Osteoblast (primary cell): ENCODE results near the gene PPP1R26. TPM values are rescaled to one million over a fixed set of nuclear protein-coding genes. Genes with fewer than 3 reads are reported as not detected.

ENCODE experiments used
- DNase-seq: peaks from one replicate; pipeline ENCODE4 v3.0.0; 2011; ENCODE audit warnings: low spot score, mixed read lengths; ENCODE audit not compliant: insufficient read length; ENCODE audit errors: missing footprints
- H2AFZ ChIP-seq: 2 replicates; pipeline ENCODE4 v1.6.0; 2011; ENCODE audit warnings: mild to moderate bottlenecking, low read length
- H3K27ac ChIP-seq: 2 replicates; pipeline ENCODE4 v1.5.1; 2011; ENCODE audit warnings: mild to moderate bottlenecking, low read depth, low read length, moderate library complexity
- H3K27me3 ChIP-seq: 2 replicates; pipeline ENCODE4 v1.6.0; 2012; ENCODE audit warnings: mild to moderate bottlenecking, control low read depth, inconsistent platforms, low read length, moderate library complexity; ENCODE audit not compliant: insufficient read depth
- H3K36me3 ChIP-seq: 2 replicates; pipeline ENCODE4 v1.5.1; 2011; ENCODE audit warnings: mild to moderate bottlenecking, low read length, control low read depth, moderate library complexity; ENCODE audit not compliant: insufficient read depth
- H3K4me1 ChIP-seq: 2 replicates; pipeline ENCODE4 v1.5.1; 2011; ENCODE audit warnings: mild to moderate bottlenecking, low read length, control low read depth, moderate library complexity; ENCODE audit not compliant: insufficient read depth
- H3K4me2 ChIP-seq: 2 replicates; pipeline ENCODE4 v1.6.0; 2011; ENCODE audit warnings: mild to moderate bottlenecking, low read length; ENCODE audit not compliant: insufficient read depth
- H3K4me3 ChIP-seq: fragments of 200-600 bp; sonication (generic); 3 replicates; pipeline ENCODE4 v1.5.1; 2012; ENCODE audit warnings: mild to moderate bottlenecking, low read length, inconsistent platforms; ENCODE audit not compliant: insufficient read depth
- H3K79me2 ChIP-seq: 2 replicates; pipeline ENCODE4 v1.6.0; 2012; ENCODE audit warnings: mild to moderate bottlenecking, low read length, control low read depth, inconsistent platforms; ENCODE audit not compliant: insufficient read depth
- H3K9me3 ChIP-seq: 2 replicates; pipeline ENCODE4 v1.5.1; 2011; ENCODE audit warnings: low read depth, low read length, control low read depth
- H4K20me1 ChIP-seq: 2 replicates; pipeline ENCODE4 v1.6.0; 2012; ENCODE audit warnings: mild to moderate bottlenecking, low read length, control low read depth; ENCODE audit not compliant: insufficient read depth
- total RNA-seq: library from RNA; depleted of rRNA; stranded (reverse); fragments of >200 nt; gene quantifications from 2 replicates; pipeline ENCODE4 v1.2.3, GENCODE V29; 2012
- TF ChIP-seq, protein P1 (sequence below): IDR thresholded peaks from 2 replicates; pipeline ENCODE4 v1.5.1; 2011; ENCODE audit warnings: mild to moderate bottlenecking, low read depth, low read length, moderate library complexity; ENCODE audit errors: extremely low read depth

PPP1R26 gene
- total RNA-seq, 1 donor, result 10.5 TPM

GRCh38 chr9:135484460-135485277 is 5.1 kb downstream of the PPP1R26 start:
- H3K36me3 ChIP-seq, result peaks cover 5% of the 10 kb centered on the region
- no peak overlapping the region for H3K27ac ChIP-seq
- TF ChIP-seq, protein P1, sequence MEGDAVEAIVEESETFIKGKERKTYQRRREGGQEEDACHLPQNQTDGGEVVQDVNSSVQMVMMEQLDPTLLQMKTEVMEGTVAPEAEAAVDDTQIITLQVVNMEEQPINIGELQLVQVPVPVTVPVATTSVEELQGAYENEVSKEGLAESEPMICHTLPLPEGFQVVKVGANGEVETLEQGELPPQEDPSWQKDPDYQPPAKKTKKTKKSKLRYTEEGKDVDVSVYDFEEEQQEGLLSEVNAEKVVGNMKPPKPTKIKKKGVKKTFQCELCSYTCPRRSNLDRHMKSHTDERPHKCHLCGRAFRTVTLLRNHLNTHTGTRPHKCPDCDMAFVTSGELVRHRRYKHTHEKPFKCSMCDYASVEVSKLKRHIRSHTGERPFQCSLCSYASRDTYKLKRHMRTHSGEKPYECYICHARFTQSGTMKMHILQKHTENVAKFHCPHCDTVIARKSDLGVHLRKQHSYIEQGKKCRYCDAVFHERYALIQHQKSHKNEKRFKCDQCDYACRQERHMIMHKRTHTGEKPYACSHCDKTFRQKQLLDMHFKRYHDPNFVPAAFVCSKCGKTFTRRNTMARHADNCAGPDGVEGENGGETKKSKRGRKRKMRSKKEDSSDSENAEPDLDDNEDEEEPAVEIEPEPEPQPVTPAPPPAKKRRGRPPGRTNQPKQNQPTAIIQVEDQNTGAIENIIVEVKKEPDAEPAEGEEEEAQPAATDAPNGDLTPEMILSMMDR, result no peak

DNA sequence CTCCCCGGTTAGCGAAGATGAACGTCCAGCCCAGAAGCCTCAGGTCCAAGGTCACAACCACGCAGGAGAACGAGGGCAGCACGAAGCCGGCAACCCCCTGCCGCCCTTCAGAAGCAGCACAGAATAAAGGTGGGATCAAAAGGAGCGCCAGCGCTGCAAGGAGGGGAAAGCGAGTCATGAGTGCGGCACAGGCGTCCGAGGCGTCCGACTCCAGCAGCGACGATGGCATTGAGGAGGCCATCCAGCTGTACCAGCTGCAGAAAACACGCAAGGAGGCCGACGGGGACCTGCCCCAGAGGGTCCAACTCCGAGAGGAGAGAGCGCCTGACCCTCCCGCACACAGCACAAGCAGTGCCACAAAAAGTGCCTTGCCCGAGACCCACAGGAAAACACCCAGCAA is 5.8 kb downstream of the PPP1R26 start:
- H3K4me2 ChIP-seq, result no peak overlapping the region
- peaks cover 6% of the 10 kb centered on the region for H3K4me1 ChIP-seq
- no peaks in the 10 kb centered on the region for H4K20me1 ChIP-seq
- no peak overlapping the region for H3K27ac ChIP-seq
- TF ChIP-seq, protein P1, result no peak
- no peak overlapping the region for H3K4me3 ChIP-seq
- peaks cover 5% of the 10 kb centered on the region for H3K36me3 ChIP-seq
- H3K27me3 ChIP-seq, result no peaks in the 10 kb centered on the region
- peak; percentile 50 for DNase-seq
- no peak overlapping the region for H2AFZ ChIP-seq
- no peaks in the 10 kb centered on the region for H3K79me2 ChIP-seq
- no peaks in the 10 kb centered on the region for H3K9me3 ChIP-seq

More at GRCh38 chr9:135484460-135485277, 5.1 kb downstream of the PPP1R26 start:
- no peaks in the 10 kb centered on the region for H3K79me2 ChIP-seq
- no peak overlapping the region for H2AFZ ChIP-seq
- H3K4me2 ChIP-seq, result no peak overlapping the region
- no peaks in the 10 kb centered on the region for H3K9me3 ChIP-seq
- no peak overlapping the region for H3K4me3 ChIP-seq
- no peaks in the 10 kb centered on the region for H4K20me1 ChIP-seq
- DNase-seq, result peak; percentile 18
- peaks cover 6% of the 10 kb centered on the region for H3K4me1 ChIP-seq
- no peaks in the 10 kb centered on the region for H3K27me3 ChIP-seq

- no peaks in the 10 kb centered on the region for H3K27me3 ChIP-seq
- H3K9me3 ChIP-seq, result no peaks in the 10 kb centered on the region
- peaks cover 5% of the 10 kb centered on the region for H3K36me3 ChIP-seq
- TF ChIP-seq, protein P1, result no peak
- peaks cover 2% of the 10 kb centered on the region for H3K4me1 ChIP-seq
- no peak overlapping the region for H3K27ac ChIP-seq
- H4K20me1 ChIP-seq, result no peaks in the 10 kb centered on the region
- no peak overlapping the region for H2AFZ ChIP-seq
- H3K79me2 ChIP-seq, result no peaks in the 10 kb centered on the region
- H3K4me3 ChIP-seq, result no peak overlapping the region
- DNase-seq, result peak; percentile 27
- no peak overlapping the region for H3K4me2 ChIP-seq
These were observed 6.2 kb downstream of the PPP1R26 start for GRCh38 chr9:135485832-135486231.

DNA sequence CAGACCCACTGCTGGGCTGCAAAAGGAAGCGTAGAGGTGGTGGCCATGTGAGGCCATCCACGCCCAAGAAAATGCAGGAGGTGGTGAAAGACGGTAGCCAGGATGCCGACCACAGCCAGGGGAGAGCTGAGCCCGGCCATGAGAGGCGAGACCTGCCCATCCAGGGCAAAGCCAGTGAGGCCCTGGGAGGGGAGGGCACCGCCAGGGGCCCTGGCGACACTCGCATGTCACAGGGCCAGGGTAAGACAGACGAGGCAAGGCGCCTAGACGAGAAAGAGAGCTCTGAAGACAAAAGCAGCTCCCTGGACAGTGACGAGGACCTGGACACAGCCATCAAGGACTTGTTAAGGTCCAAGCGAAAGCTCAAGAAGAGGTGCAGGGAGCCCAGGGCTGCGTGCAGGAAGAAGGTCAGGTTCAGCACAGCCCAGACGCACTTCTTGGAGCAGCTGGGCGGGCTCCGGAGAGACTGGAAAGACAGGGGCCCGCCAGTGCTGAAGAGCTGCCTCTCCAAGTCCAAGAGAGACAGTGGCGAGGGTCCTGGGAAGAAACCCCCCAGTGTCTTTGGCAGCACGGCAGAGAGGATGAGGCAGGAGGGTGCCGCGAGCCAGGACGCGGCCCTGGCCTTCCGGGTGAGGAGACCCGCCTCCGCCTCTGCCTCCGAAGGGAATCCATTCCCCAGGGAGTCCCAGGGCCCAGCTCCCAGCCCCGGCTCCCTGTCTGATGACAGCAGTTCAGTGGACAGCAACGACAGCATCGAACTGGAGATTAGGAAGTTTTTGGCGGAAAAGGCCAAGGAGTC is 6.9 kb downstream of the PPP1R26 start:
- no peak overlapping the region for H3K4me2 ChIP-seq

More for the DNA sequence above, 6.9 kb downstream of the PPP1R26 start:
- Histone ChIP-seq H3K4me3 (no peak overlapping the region), H3K36me3 (peaks cover 5% of the 10 kb centered on the region), H4K20me1 (no peaks in the 10 kb centered on the region), H3K9me3 (no peaks in the 10 kb centered on the region), H3K27me3 (no peaks in the 10 kb centered on the region), H3K79me2 (no peaks in the 10 kb centered on the region), H3K4me1 (no peaks in the 10 kb centered on the region), H3K27ac (no peak overlapping the region), H2AFZ (no peak overlapping the region)
- DNase-seq, result peak; percentile 34
- TF ChIP-seq, protein P1, result no peak
